ENCODE results near the gene CAP1.

Gene CAP1

DNA sequence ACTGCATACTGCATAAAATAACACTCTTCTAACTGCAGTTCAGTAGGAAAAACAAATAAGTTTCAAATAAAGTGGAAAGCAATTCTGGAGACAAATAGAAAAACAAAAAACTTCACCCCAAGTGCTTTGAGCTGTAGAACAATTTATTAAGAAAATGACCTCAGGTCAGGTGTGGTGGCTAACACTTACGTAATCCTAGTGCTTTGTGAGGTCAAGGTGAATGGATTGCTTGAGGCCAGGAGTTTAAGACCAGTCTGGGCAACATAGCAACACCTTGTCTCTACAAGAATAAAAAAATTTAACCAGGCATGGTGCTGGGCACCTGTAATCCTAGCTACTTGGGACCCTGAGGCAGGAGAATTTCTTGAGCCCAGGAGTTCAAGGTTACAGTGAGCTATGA, 61.5 kb downstream of the CAP1 start:
- no peak for DNase-seq

DNA sequence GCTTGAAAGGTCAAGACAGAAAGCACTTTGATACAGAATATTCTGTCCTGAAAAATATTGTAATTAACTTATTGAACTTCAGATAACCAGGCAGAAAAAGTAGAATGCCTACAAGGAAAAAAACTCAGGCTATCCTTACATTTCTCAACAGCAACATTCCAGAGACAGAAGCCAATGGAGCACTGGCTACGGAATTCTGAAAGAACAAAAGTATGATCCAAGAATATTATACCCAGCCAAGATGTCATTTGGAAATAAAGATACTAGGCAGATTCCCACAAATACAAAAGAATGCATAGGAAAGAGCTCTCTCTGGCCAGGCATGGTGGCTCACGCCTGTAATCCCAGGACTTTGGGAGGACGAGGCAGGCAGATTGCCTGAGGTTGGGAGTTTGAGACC, 62.4 kb downstream of the CAP1 start:
- DNase-seq, result no peak

DNA sequence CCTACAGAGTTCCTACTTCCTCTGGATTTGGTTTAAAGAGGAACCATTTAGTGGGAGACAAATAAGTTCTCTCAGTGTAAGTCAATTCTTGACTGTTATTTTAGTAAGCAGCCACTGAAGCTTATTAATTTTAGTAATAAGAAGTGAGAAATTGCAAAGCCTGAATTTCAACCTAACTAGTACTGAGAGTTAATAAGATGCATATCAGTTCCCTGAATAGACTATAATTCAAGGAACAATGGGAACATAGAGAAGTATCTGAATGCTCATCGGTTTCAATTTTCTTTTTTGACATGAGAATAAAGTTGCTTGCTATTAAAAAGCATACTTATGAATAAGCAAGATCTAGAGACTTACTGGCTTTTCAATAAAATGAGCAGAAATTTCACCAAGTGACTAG, 64.5 kb downstream of the CAP1 start:
- DNase-seq, result no peak

DNA sequence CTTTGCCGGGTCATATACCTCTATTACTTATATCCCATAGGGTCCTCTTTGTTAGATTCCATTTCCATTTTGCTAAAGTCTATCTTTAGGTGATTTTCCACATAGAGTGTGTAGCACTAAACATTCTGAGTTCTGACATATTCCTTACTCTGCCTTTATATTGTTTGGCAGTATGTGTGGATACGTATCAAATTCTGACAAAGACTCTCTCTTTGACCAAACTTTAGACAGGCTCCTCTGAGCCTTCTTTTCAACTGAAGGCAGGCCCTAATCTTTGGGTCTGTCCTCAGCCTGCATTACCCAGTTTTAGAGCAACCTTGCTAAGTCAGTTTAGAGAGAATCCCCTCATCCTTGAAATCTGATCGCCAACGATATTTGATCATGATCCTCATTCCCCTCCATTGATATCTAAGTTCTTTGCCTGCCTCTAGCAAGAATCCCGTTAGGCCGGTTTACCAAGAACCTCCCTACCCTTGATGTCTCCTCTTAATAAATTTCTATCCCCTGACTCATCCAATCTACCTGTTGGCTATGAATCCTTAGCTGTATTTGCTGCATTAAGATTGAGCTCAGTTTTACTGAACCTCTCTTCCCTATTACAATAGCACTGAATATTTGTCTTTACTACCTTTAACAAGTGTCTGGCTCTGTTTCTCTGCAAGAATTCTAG, 66.9 kb downstream of the CAP1 start:
- no peak for DNase-seq

DNA sequence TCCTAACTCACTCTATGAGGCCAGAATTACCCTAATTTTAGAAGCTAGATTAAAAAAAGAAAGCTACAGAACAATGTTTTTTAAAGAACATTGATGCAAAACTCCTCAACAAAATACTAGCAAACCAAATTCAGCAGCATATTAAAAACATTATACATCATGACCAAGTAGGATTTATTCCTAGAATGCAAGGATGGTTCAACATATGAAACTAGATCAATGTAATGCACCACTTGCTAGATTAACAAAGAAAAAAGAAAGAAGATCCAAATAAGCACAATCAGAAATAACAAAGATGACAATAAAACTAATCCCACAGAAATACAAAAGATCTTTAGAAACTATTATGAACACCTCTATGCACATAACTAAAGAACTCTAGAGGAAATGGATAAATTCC, 69.9 kb downstream of the CAP1 start:
- DNase-seq, result no peak

DNA sequence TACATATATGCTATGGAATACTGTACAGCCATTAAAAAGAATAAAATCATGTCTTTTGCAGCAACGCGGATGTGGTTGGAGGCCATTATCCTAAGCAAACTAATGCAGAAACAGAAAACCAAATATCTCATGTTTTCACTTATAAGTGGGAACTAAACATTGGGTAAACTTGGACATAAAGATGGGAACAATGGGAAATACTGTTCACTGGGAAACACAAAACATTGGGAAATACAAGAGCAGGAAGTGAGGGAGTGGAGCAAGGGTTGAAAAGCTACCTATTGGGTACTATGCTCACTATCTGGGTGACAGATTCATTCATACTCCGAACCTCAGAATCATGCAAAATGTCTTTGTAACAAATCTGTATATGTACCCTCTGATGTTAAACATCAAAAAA, 73.9 kb downstream of the CAP1 start:
- DNase-seq, result no peak

DNA sequence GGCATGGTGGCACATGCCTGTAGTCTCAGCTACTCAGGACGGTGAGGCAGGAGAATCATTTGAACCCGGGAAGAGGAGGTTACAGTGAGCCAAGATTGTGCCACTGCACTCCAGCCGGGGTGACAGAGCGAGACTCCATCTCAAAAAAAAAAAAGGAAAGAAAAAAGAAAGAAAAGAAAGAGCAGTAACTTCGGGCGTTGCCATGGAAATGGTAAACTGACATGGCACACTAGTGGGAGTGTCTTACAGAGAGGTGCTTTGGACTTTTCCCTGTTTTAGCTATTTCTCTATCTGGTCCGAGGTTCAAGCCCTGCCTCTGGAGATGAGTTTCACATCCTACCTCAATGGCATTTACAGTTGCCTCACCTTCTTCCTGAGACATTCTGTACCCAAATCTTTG, 79.6 kb downstream of the CAP1 start:
- DNase-seq, result no peak
